ENCODE measurements around the gene SEC23B. TPM values are rescaled to one million over a fixed set of nuclear protein-coding genes. Genes with fewer than 3 reads are reported as not detected.

SEC23B gene
- total and polyA plus RNA-seq, 10 of the 15 experiments (the other 5 are each of a cell fraction or from before 2014, with no cell fraction given), result 49.1 to 121 (median 75.6) TPM

GRCh38 chr20:18465536-18466200 lies 42.1 kb upstream of the SEC23B start:
- Histone ChIP-seq H3K27ac (ENCODE audit: control insufficient read depth, insufficient read depth) (no peak overlapping the region), H4K20me1 (ENCODE audit: control insufficient read depth, insufficient read depth) (no peaks in the 10 kb centered on the region), H3K4me3 (no peak overlapping the region), H3K79me2 (ENCODE audit: control insufficient read depth, insufficient read depth, low read length) (peaks cover 15% of the 10 kb centered on the region), H3K4me2 (ENCODE audit: control insufficient read depth, insufficient read depth) (peak overlapping the region; percentile 97; the same call in 1 of the 2 replicates), H3K9me3 (replicated peaks; ENCODE audit: control insufficient read depth, insufficient read depth, low read length) (no peaks in the 10 kb centered on the region), H3K4me1 (ENCODE audit: control insufficient read depth, insufficient read depth, low read length) (no peaks in the 10 kb centered on the region; the same call in 1 of the 2 replicates), H3K36me3 (ENCODE audit: control insufficient read depth in 2 of 2, insufficient read depth in 2 of 2, low read length in 1 of 2) (no peaks in the 10 kb centered on the region; a peak in 1 of 4 replicates), H2AFZ (ENCODE audit: control insufficient read depth, low read depth, low read length) (peak overlapping the region; percentile 99; the same call in 1 of the 2 replicates), H3K27me3 (replicated peaks in 1 of 2; ENCODE audit: control insufficient read depth in 2 of 2, insufficient read depth in 2 of 2, low read length in 1 of 2) (no peaks in the 10 kb centered on the region), H3K9ac (ENCODE audit: control insufficient read depth, insufficient read depth, low read length) (no peak overlapping the region)
- DNase-seq (ENCODE audit: low read depth, low spot score) (peak; percentile 4), FAIRE-seq (no peak), ATAC-seq (no peak)
- TSS peak; percentile 68 for BruUV-seq (replicated peaks)
- in situ Hi-C loops (cut with MboI) (no loop called here), intact Hi-C loops (cut with micrococcal nuclease; ENCODE audit: unreplicated experiment) (loop anchor here (2.0 kb wide), 1 partner anchor 53 kb away; no protein-coding TSS in a partner anchor)
- TF ChIP-seq BACH1 (IDR thresholded peaks at IDR 0.05; ENCODE audit: borderline replicate concordance), result no peak
- no peak for TF ChIP-seq CREB1 (IDR thresholded peaks at IDR 0.05; ENCODE audit: low read depth)
- TF ChIP-seq HDGF (IDR thresholded peaks at IDR 0.05), result no peak
- TF ChIP-seq DPF2 (IDR thresholded peaks at IDR 0.05), result no peak
- no peak for TF ChIP-seq GABPA (IDR thresholded peaks at IDR 0.05; ENCODE audit: low read depth)
- TF ChIP-seq YY1 (IDR thresholded peaks at IDR 0.05; ENCODE audit: low read depth, low read length), result no peak
- TF ChIP-seq KLF5 (IDR thresholded peaks at IDR 0.05; ENCODE audit: partially characterized antibody), result no peak
- TF ChIP-seq ASH2L (IDR thresholded peaks at IDR 0.05; ENCODE audit: borderline replicate concordance, low read depth), result no peak
- TF ChIP-seq IKZF1 (conservative IDR thresholded peaks at IDR 0.05), result no peak
- TF ChIP-seq ZBTB40 (IDR thresholded peaks at IDR 0.05; ENCODE audit: borderline replicate concordance), result no peak
- TF ChIP-seq SP1 (IDR thresholded peaks at IDR 0.05; ENCODE audit: low read depth, low read length), result no peak
- TF ChIP-seq BMI1 (IDR thresholded peaks at IDR 0.05; ENCODE audit: borderline replicate concordance), result no peak
- no peak for TF ChIP-seq ELK1 (IDR thresholded peaks at IDR 0.05; ENCODE audit: low read depth, low read length)
- no peak for TF ChIP-seq IRF3 (IDR thresholded peaks at IDR 0.05)
- no peak for TF ChIP-seq ZNF384 (IDR thresholded peaks at IDR 0.05; ENCODE audit: borderline replicate concordance, low read depth, low read length)
- no peak for TF ChIP-seq GATAD2B (conservative IDR thresholded peaks at IDR 0.05; ENCODE audit: low read depth)
- ChIA-PET RAD21 (ENCODE audit: unreplicated experiment) (interaction anchor here (1.6 to 2.6 kb wide), 4 partner anchors 30 to 52 kb away, joined by 4 to 11 read pairs (median 6); partner anchors contain the start of genes RBBP9 and SEC23B), CTCF (interaction anchor here (1.0 to 1.3 kb wide), 3 partner anchors 10 to 52 kb away, joined by 3 to 6 read pairs (median 3); no protein-coding TSS in a partner anchor), POLR2A (interaction anchor here (1.1 kb wide), 1 partner anchor 52 kb away, joined by 3 read pairs; no protein-coding TSS in a partner anchor), SMC1A (ENCODE audit: uncharacterized antibody, unreplicated experiment) (interaction anchor here (0.9 to 3.0 kb wide), 4 partner anchors 9 to 53 kb away, joined by 3 to 15 read pairs (median 15); partner anchors contain the start of genes RBBP9 and SEC23B)
- WGBS (ENCODE audit: insufficient coverage, insufficient replicate concordance, low lambda C conversion rate, missing lambda C conversion rate), result 49% methylated on average over 6 of the region's 6 CpGs
